Measurements from ENCODE around the gene DAPK1.
"Not testable (repeated sequence)": the region's sequence is repeated elsewhere in the genome, so short reads cannot be mapped to it uniquely, and the experiment has no call there.

The DAPK1 gene

DNA sequence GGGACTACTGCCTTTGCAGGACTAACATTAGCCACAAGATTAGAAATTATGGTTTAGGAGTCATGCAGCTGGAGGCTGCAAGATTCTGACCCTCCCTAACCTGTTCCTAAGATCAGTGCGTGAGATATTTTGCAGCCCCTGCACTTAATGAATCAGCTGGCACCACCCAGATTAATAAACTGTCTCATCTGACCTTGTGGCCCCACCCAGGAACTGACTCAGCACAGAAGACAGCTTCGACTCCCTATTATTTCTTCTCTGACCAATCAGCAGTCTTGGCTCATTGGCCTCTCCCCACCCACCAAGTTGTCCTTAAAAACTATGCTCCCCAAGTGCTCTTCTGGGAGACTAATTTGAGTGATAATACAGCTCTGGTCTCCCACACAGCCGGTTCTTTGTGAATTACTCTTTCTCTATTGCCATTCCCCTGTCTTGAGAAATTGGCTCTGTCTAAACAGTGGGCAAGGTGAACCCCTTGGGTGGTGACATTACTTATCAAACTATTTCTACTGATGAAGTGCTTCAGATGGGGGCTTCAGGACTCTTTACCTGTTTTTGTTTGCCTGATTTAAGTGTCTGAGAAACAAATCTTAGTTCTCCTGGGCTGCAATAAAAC, 245.3 kb downstream of the DAPK1 start:
- Histone ChIP-seq H3K4me1 (ENCODE audit: low read length) (no peaks in the 10 kb centered on the region), H3K4me3 (ENCODE audit: low read length) (no peak overlapping the region), H2AFZ (ENCODE audit: low read depth, low read length) (no peak overlapping the region), H3K79me2 (ENCODE audit: low read length) (no peaks in the 10 kb centered on the region), H3K9me3 (ENCODE audit: insufficient read depth, low read length) (no peaks in the 10 kb centered on the region), H3K4me2 (ENCODE audit: low read length) (no peak overlapping the region), H3K27me3 (ENCODE audit: low read depth, low read length) (no peaks in the 10 kb centered on the region), H3K36me3 (replicated peaks; ENCODE audit: low read depth, low read length) (no peaks in the 10 kb centered on the region), H4K20me1 (ENCODE audit: insufficient read depth, low read length) (no peaks in the 10 kb centered on the region), H3K27ac (ENCODE audit: low read length) (no peak overlapping the region), H3K9ac (ENCODE audit: low read length) (no peak overlapping the region)
- TF ChIP-seq, protein P1, sequence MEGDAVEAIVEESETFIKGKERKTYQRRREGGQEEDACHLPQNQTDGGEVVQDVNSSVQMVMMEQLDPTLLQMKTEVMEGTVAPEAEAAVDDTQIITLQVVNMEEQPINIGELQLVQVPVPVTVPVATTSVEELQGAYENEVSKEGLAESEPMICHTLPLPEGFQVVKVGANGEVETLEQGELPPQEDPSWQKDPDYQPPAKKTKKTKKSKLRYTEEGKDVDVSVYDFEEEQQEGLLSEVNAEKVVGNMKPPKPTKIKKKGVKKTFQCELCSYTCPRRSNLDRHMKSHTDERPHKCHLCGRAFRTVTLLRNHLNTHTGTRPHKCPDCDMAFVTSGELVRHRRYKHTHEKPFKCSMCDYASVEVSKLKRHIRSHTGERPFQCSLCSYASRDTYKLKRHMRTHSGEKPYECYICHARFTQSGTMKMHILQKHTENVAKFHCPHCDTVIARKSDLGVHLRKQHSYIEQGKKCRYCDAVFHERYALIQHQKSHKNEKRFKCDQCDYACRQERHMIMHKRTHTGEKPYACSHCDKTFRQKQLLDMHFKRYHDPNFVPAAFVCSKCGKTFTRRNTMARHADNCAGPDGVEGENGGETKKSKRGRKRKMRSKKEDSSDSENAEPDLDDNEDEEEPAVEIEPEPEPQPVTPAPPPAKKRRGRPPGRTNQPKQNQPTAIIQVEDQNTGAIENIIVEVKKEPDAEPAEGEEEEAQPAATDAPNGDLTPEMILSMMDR (IDR thresholded peaks at IDR 0.05; ENCODE audit: low read depth, low read length): no peak
- TF ChIP-seq EZH2phosphoT487 (IDR thresholded peaks at IDR 0.05; ENCODE audit: low read depth): no peak

DNA sequence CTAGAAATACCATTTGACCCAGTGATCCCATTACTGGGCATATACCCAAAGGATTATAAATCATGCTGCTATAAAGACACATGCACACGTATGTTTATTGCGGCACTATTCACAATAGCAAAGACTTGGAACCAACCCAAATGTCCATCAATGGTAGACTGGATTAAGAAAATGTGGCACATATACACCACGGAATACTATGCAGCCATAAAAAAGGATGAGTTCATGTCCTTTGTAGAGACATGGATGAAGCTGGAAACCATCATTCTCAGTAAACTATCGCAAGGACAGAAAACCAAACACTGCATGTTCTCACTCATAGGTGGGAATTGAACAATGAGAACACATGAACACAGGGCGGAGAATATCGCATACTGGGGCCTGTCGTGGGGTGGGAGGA, 246.6 kb downstream of the DAPK1 start:
- not testable (repeated sequence) for H3K4me2 ChIP-seq (ENCODE audit: low read length); H2AFZ ChIP-seq (ENCODE audit: low read depth, low read length); H3K79me2 ChIP-seq (ENCODE audit: low read length); H3K4me3 ChIP-seq (ENCODE audit: low read length); H3K27me3 ChIP-seq (ENCODE audit: low read depth, low read length); H3K9me3 ChIP-seq (ENCODE audit: insufficient read depth, low read length); H3K9ac ChIP-seq (ENCODE audit: low read length); H4K20me1 ChIP-seq (ENCODE audit: insufficient read depth, low read length); H3K4me1 ChIP-seq (ENCODE audit: low read length); H3K36me3 ChIP-seq (replicated peaks; ENCODE audit: low read depth, low read length); H3K27ac ChIP-seq (ENCODE audit: low read length)

DNA sequence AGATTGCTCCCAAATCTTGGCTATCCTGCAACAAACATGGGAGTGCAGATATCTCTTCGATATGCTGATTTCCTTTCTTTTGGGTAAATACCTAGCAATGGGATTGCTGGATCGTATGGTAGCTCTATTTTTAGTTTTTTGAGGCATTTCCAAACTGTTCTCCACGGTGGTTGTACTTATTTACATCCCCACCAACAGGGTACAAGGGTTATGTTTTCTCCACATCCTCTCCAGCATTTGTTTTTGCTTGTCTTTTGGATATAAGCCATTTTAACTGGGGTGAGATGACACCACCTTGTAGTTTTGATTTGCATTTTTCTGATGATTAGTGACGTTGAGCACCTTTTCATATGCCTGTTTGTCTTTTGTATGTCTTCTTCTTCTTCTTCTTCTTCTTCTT, 248.5 kb downstream of the DAPK1 start:
- Histone ChIP-seq H3K27me3 (ENCODE audit: low read depth, low read length) (no peaks in the 10 kb centered on the region), H3K36me3 (replicated peaks; ENCODE audit: low read depth, low read length) (no peaks in the 10 kb centered on the region), H3K4me1 (ENCODE audit: low read length) (no peaks in the 10 kb centered on the region), H3K79me2 (ENCODE audit: low read length) (no peaks in the 10 kb centered on the region), H3K4me3 (ENCODE audit: low read length) (no peak overlapping the region), H3K27ac (ENCODE audit: low read length) (no peak overlapping the region), H4K20me1 (ENCODE audit: insufficient read depth, low read length) (no peaks in the 10 kb centered on the region), H3K9me3 (ENCODE audit: insufficient read depth, low read length) (no peaks in the 10 kb centered on the region), H3K9ac (ENCODE audit: low read length) (no peak overlapping the region), H3K4me2 (ENCODE audit: low read length) (no peak overlapping the region), H2AFZ (ENCODE audit: low read depth, low read length) (no peak overlapping the region)
- TF ChIP-seq, protein P1 (IDR thresholded peaks at IDR 0.05; ENCODE audit: low read depth, low read length): no peak
- TF ChIP-seq EZH2phosphoT487 (IDR thresholded peaks at IDR 0.05; ENCODE audit: low read depth): no peak

DNA sequence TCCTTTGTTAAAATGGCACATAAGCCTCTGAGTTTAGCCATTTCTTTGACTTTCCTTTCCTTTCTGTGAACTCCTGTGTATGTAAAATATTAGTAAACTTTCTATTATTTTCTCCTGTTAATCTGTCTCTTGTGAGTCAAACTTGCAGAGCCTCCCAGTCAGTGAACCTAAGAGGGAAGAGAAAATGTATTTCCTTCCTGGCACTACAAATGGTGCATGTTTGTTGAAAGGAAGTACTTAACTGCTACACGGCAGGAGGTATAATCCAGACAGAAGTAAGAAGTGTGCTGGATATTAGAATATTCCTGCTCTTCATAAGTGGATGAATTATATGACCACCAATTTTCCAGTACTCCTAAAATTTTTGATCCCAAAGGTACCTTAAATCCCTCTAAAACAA, 251.2 kb downstream of the DAPK1 start:
- H3K9ac ChIP-seq (ENCODE audit: low read length): no peak overlapping the region
- H3K36me3 ChIP-seq (replicated peaks; ENCODE audit: low read depth, low read length): no peaks in the 10 kb centered on the region
- H3K4me3 ChIP-seq (ENCODE audit: low read length): no peak overlapping the region
- TF ChIP-seq, protein P1 (IDR thresholded peaks at IDR 0.05; ENCODE audit: low read depth, low read length): no peak
- no peak for TF ChIP-seq EZH2phosphoT487 (IDR thresholded peaks at IDR 0.05; ENCODE audit: low read depth)
- no peaks in the 10 kb centered on the region for H3K4me1 ChIP-seq (ENCODE audit: low read length)
- H3K4me2 ChIP-seq (ENCODE audit: low read length): no peak overlapping the region
- H3K9me3 ChIP-seq (ENCODE audit: insufficient read depth, low read length): no peaks in the 10 kb centered on the region
- H3K79me2 ChIP-seq (ENCODE audit: low read length): no peaks in the 10 kb centered on the region
- H3K27ac ChIP-seq (ENCODE audit: low read length): no peak overlapping the region
- no peaks in the 10 kb centered on the region for H3K27me3 ChIP-seq (ENCODE audit: low read depth, low read length)
- H2AFZ ChIP-seq (ENCODE audit: low read depth, low read length): no peak overlapping the region
- H4K20me1 ChIP-seq (ENCODE audit: insufficient read depth, low read length): no peaks in the 10 kb centered on the region
